HEK293 (cell line): ENCODE data around the gene SSBP2.

Experiments
- CTCF ChIA-PET: fragments of 350-600 bp; formaldehyde crosslinking; extraction: SDS; loops from one replicate; lab custom pipeline; 2021; ENCODE audit warnings: antibody characterized with exemption; lab: Yijun Ruan, JAX
- POLR2A ChIA-PET: fragments of 300-600 bp; formaldehyde crosslinking; extraction: SDS; loops from one replicate; lab custom pipeline; 2020; ENCODE audit warnings: antibody characterized with exemption, inconsistent platforms; lab: Yijun Ruan, JAX
- H3K27ac ChIP-seq: fragments of 200-500 bp; sonication (Bioruptor generic); 2 replicates; pipeline ENCODE4 v1.5.1; 2014; ENCODE audit warnings: low read depth, low read length, control low read depth, inconsistent platforms; ENCODE audit errors: extremely low read depth
- H3K36me3 ChIP-seq, 2 experiments: fragments of 200-500 bp in 1 of 2; sonication (Bioruptor generic) in 1 of 2; 1 replicate in 1 of 2; 2 replicates in 1 of 2; pipeline ENCODE4 v1.5.1; 2014 to 2017; ENCODE audit warnings: inconsistent platforms in 2 of 2, low read length in 2 of 2; ENCODE audit not compliant: control insufficient read depth in 2 of 2, insufficient read depth in 1 of 2
- H3K4me1 ChIP-seq: fragments of 200-500 bp; sonication (Bioruptor generic); 2 replicates; pipeline ENCODE4 v1.5.1; 2014; ENCODE audit warnings: mild to moderate bottlenecking, low read length, inconsistent platforms; ENCODE audit not compliant: control insufficient read depth, insufficient read depth
- H3K4me3 ChIP-seq: 2 replicates; pipeline ENCODE4 v1.5.1; 2011; ENCODE audit warnings: low read depth, mild to moderate bottlenecking, control low read depth, low read length, moderate library complexity
- H3K9me3 ChIP-seq: fragments of 200-500 bp; sonication (Bioruptor generic); 2 replicates; pipeline ENCODE4 v1.5.1; 2014; ENCODE audit warnings: low read depth, low read length, inconsistent platforms; ENCODE audit not compliant: control insufficient read depth, insufficient read depth
- BCL11B ChIP-seq: fragments of 450-650 bp; formaldehyde crosslinking; IDR thresholded peaks from 2 replicates; pipeline ENCODE4 v1.5.1; 2016; ENCODE audit warnings: low read depth, missing biosample characterization, missing genetic modification characterization
- EGR2 ChIP-seq: fragments of 450-650 bp; formaldehyde crosslinking; IDR thresholded peaks from 2 replicates; pipeline ENCODE4 v1.5.1; 2016; ENCODE audit warnings: low read depth, missing biosample characterization, missing genetic modification characterization
- INSM2 ChIP-seq: fragments of 450-650 bp; formaldehyde crosslinking; IDR thresholded peaks from 2 replicates; pipeline ENCODE4 v1.5.1; 2016; ENCODE audit warnings: missing biosample characterization, missing genetic modification characterization
- KLF1 ChIP-seq: fragments of 450-650 bp; formaldehyde crosslinking; IDR thresholded peaks from 2 replicates; pipeline ENCODE4 v1.5.1; 2016; ENCODE audit warnings: missing biosample characterization, missing genetic modification characterization
- KLF10 ChIP-seq: fragments of 450-650 bp; IDR thresholded peaks from 2 replicates; pipeline ENCODE4 v1.5.1; 2018; ENCODE audit warnings: missing biosample characterization, mild to moderate bottlenecking, missing genetic modification characterization
- KLF9 ChIP-seq: fragments of 450-650 bp; formaldehyde crosslinking; IDR thresholded peaks from 2 replicates; pipeline ENCODE4 v1.5.1; 2016; ENCODE audit warnings: missing biosample characterization, missing genetic modification characterization, low read depth
- REPIN1 ChIP-seq: fragments of 450-650 bp; formaldehyde crosslinking; IDR thresholded peaks from 2 replicates; pipeline ENCODE4 v1.5.1; 2017; ENCODE audit warnings: missing biosample characterization, missing genetic modification characterization, low read depth
- YY1 ChIP-seq: fragments of 450-650 bp; formaldehyde crosslinking; IDR thresholded peaks from 2 replicates; pipeline ENCODE4 v1.5.1; 2018; ENCODE audit warnings: missing biosample characterization, missing genetic modification characterization
- ZBTB17 ChIP-seq: fragments of 450-650 bp; formaldehyde crosslinking; IDR thresholded peaks from 2 replicates; pipeline ENCODE4 v1.5.1; 2016; ENCODE audit warnings: missing biosample characterization, missing genetic modification characterization
- ZBTB6 ChIP-seq: fragments of 450-650 bp; formaldehyde crosslinking; IDR thresholded peaks from 2 replicates; pipeline ENCODE4 v1.5.1; 2017; ENCODE audit warnings: missing biosample characterization, missing genetic modification characterization
- ZNF114 ChIP-seq: fragments of 450-650 bp; formaldehyde crosslinking; IDR thresholded peaks from 2 replicates; pipeline ENCODE4 v1.5.0; 2017; ENCODE audit warnings: missing biosample characterization, missing genetic modification characterization
- ZNF155 ChIP-seq: fragments of 450-650 bp; formaldehyde crosslinking; IDR thresholded peaks from 2 replicates; pipeline ENCODE4 v1.5.1; 2016; ENCODE audit warnings: missing biosample characterization, missing genetic modification characterization
- ZNF157 ChIP-seq: fragments of 450-650 bp; formaldehyde crosslinking; IDR thresholded peaks from 2 replicates; pipeline ENCODE4 v1.5.1; 2016; ENCODE audit warnings: missing biosample characterization, missing genetic modification characterization
- ZNF16 ChIP-seq: fragments of 450-650 bp; formaldehyde crosslinking; IDR thresholded peaks from 2 replicates; pipeline ENCODE4 v1.5.1; 2016; ENCODE audit warnings: low read depth, missing biosample characterization, missing genetic modification characterization
- ZNF2 ChIP-seq: fragments of 450-650 bp; formaldehyde crosslinking; IDR thresholded peaks from 2 replicates; pipeline ENCODE4 v1.5.1; 2016; ENCODE audit warnings: missing biosample characterization, missing genetic modification characterization
- ZNF24 ChIP-seq: fragments of 450-650 bp; formaldehyde crosslinking; IDR thresholded peaks from 2 replicates; pipeline ENCODE4 v1.5.1; 2016; ENCODE audit warnings: missing biosample characterization, missing genetic modification characterization
- ZNF266 ChIP-seq: fragments of 450-650 bp; formaldehyde crosslinking; IDR thresholded peaks from 2 replicates; pipeline ENCODE4 v1.5.1; 2016; ENCODE audit warnings: missing biosample characterization, missing genetic modification characterization, low read depth
- ZNF280C ChIP-seq: fragments of 450-650 bp; formaldehyde crosslinking; IDR thresholded peaks from 2 replicates; pipeline ENCODE4 v1.5.1; 2016; ENCODE audit warnings: missing biosample characterization, missing genetic modification characterization
- ZNF280D ChIP-seq: fragments of 450-650 bp; formaldehyde crosslinking; IDR thresholded peaks from 2 replicates; pipeline ENCODE4 v1.5.1; 2016; ENCODE audit warnings: missing biosample characterization, missing genetic modification characterization
- ZNF354C ChIP-seq: fragments of 450-650 bp; formaldehyde crosslinking; IDR thresholded peaks from 2 replicates; pipeline ENCODE4 v1.5.1; 2016; ENCODE audit warnings: missing biosample characterization, missing genetic modification characterization, low read depth, borderline replicate concordance
- ZNF510 ChIP-seq: fragments of 450-650 bp; formaldehyde crosslinking; IDR thresholded peaks from 2 replicates; pipeline ENCODE4 v1.5.1; 2018; ENCODE audit warnings: mild to moderate bottlenecking, missing genetic modification characterization, missing biosample characterization; ENCODE audit not compliant: insufficient replicate concordance
- ZNF560 ChIP-seq: fragments of 450-650 bp; formaldehyde crosslinking; IDR thresholded peaks from 2 replicates; pipeline ENCODE4 v1.5.1; 2017; ENCODE audit warnings: missing biosample characterization, missing genetic modification characterization, borderline replicate concordance
- ZNF585B ChIP-seq: fragments of 450-650 bp; formaldehyde crosslinking; IDR thresholded peaks from 2 replicates; pipeline ENCODE4 v1.5.1; 2016; ENCODE audit warnings: missing biosample characterization, missing genetic modification characterization
- ZNF610 ChIP-seq: fragments of 450-650 bp; formaldehyde crosslinking; IDR thresholded peaks from 2 replicates; pipeline ENCODE4 v1.5.1; 2016; ENCODE audit warnings: missing biosample characterization, missing genetic modification characterization, borderline replicate concordance
- ZNF624 ChIP-seq: fragments of 450-650 bp; formaldehyde crosslinking; IDR thresholded peaks from 2 replicates; pipeline ENCODE4 v1.5.1; 2017; ENCODE audit warnings: missing biosample characterization, missing genetic modification characterization
- ZNF658 ChIP-seq: fragments of 450-650 bp; formaldehyde crosslinking; IDR thresholded peaks from 2 replicates; pipeline ENCODE4; 2016; ENCODE audit warnings: missing biosample characterization, missing genetic modification characterization
- ZNF830 ChIP-seq: fragments of 450-650 bp; IDR thresholded peaks from 2 replicates; pipeline ENCODE4 v1.5.0; 2018; ENCODE audit warnings: missing biosample characterization, missing genetic modification characterization, low read depth, mild to moderate bottlenecking, moderate library complexity
- TF ChIP-seq, protein P1 (sequence below): fragments of 450-650 bp; formaldehyde crosslinking; IDR thresholded peaks from 2 replicates; pipeline ENCODE4 v1.5.1; 2017; ENCODE audit warnings: missing biosample characterization, missing genetic modification characterization

SSBP2 gene

GRCh38 chr5:81786991-81787390, 36.1 kb upstream of the SSBP2 start:
- POLR2A ChIA-PET, result no interaction called here

DNA sequence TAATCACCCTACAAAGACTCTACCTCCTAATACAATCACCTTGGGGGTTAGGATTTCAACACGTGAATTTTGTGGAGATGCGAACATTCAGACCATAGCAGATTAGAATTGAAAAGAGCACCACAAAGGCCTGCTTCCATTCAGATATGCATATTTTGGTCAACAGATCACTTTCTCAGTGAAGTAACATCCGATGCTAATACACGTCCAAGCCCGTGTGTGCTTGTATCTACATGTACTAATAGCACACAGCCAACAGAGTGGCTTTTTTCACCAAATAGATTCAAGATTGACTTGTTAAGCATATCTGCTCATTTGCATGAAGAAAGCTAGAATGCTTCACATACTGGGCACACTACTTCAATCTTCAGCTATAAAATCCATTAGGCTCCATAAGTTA, 35.6 kb upstream of the SSBP2 start:
- Histone ChIP-seq H3K4me3 (no peak overlapping the region), H3K36me3 (no peaks in the 10 kb centered on the region), H3K9me3 (no peaks in the 10 kb centered on the region), H3K4me1 (peaks cover 6% of the 10 kb centered on the region; the same call in 1 of the 2 replicates), H3K27ac (no peak overlapping the region)
- CTCF ChIA-PET, result interaction anchor here (0.5 to 1.7 kb wide), 4 partner anchors 14 to 1786 kb away, joined by 3 to 4 read pairs (median 4); no protein-coding TSS in a partner anchor
- POLR2A ChIA-PET, result no interaction called here
- TF ChIP-seq ZNF280C (tag by site-specific recombination), result no peak
- TF ChIP-seq ZBTB17 (tag by site-specific recombination), result no peak
- no peak for TF ChIP-seq ZNF24 (tag by site-specific recombination)
- TF ChIP-seq, protein P1, sequence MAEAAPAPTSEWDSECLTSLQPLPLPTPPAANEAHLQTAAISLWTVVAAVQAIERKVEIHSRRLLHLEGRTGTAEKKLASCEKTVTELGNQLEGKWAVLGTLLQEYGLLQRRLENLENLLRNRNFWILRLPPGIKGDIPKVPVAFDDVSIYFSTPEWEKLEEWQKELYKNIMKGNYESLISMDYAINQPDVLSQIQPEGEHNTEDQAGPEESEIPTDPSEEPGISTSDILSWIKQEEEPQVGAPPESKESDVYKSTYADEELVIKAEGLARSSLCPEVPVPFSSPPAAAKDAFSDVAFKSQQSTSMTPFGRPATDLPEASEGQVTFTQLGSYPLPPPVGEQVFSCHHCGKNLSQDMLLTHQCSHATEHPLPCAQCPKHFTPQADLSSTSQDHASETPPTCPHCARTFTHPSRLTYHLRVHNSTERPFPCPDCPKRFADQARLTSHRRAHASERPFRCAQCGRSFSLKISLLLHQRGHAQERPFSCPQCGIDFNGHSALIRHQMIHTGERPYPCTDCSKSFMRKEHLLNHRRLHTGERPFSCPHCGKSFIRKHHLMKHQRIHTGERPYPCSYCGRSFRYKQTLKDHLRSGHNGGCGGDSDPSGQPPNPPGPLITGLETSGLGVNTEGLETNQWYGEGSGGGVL (tag by site-specific recombination), result no peak
- no peak for TF ChIP-seq EGR2 (tag by site-specific recombination)
- TF ChIP-seq KLF1 (tag by site-specific recombination), result no peak
- no peak for TF ChIP-seq KLF9 (tag by site-specific recombination)
- TF ChIP-seq ZNF266, result no peak
- no peak for TF ChIP-seq BCL11B

More at GRCh38 chr5:81786991-81787390, 36.1 kb upstream of the SSBP2 start:
- CTCF ChIA-PET, result interaction anchor here (0.5 to 1.5 kb wide), 2 partner anchors 32 to 64 kb away, joined by 4 read pairs; no protein-coding TSS in a partner anchor
- TF ChIP-seq ZNF585B (tag by site-specific recombination) (no peak), ZNF354C (tag by site-specific recombination) (no peak), ZNF560 (no peak), REPIN1 (tag by site-specific recombination) (no peak), KLF10 (no peak), ZNF280D (tag by site-specific recombination) (no peak), ZNF16 (tag by site-specific recombination) (no peak), ZNF2 (tag by site-specific recombination) (no peak), YY1 (tag by site-specific recombination) (no peak), ZNF114 (tag by site-specific recombination) (no peak), ZBTB6 (tag by site-specific recombination) (no peak), ZNF830 (tag by site-specific recombination) (no peak), INSM2 (no peak), ZNF510 (tag by site-specific recombination) (no peak), ZNF624 (tag by site-specific recombination) (no peak), ZNF157 (tag by site-specific recombination) (no peak), ZNF155 (no peak), ZNF658 (no peak), ZNF610 (tag by site-specific recombination) (no peak)
- H3K36me3 ChIP-seq, result no peaks in the 10 kb centered on the region
- no peak overlapping the region for H3K27ac ChIP-seq
- H3K4me3 ChIP-seq, result no peak overlapping the region
- peaks cover 6% of the 10 kb centered on the region; the same call in 1 of the 2 replicates for H3K4me1 ChIP-seq
- H3K9me3 ChIP-seq, result no peaks in the 10 kb centered on the region
